HG02678 (cell line): ENCODE measurements around the gene RIT2.

Experiments used
- ATAC-seq: cut with Tn5 transposase; IDR thresholded peaks from one replicate; pipeline ENCODE4 v1.9.1; 2021; ENCODE audit warnings: mild to moderate bottlenecking, moderate library complexity; ENCODE audit not compliant: unreplicated experiment

Gene RIT2

GRCh38 chr18:43092539-43092938, 22.9 kb downstream of the RIT2 start:
- ATAC-seq = no peak

GRCh38 chr18:43081396-43081795, 34.1 kb downstream of the RIT2 start:
- no peak for ATAC-seq

DNA sequence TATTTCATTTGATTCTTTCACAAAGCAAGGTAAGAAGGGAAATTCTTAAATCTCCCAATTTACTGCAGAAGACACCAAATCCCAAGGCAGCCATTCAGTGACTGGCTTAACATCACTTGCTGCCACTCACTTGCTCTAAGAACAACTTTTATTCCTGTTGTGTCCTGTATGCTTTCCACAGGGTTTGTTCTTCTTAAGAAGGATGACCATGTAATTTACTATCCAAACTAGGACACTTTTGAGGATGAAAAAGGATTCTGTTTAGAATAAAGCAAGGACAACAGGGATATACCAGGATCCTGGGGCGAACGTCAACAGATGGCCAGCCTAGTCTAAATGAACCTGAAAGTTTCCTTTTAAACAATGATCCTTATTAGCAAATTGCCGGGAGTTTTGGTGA, 34.8 kb downstream of the RIT2 start:
- ATAC-seq = no peak

- no peak for ATAC-seq
Observed at GRCh38 chr18:43079422-43079821, 36.1 kb downstream of the RIT2 start.

GRCh38 chr18:43078478-43079092, 36.9 kb downstream of the RIT2 start:
- ATAC-seq = no peak

DNA sequence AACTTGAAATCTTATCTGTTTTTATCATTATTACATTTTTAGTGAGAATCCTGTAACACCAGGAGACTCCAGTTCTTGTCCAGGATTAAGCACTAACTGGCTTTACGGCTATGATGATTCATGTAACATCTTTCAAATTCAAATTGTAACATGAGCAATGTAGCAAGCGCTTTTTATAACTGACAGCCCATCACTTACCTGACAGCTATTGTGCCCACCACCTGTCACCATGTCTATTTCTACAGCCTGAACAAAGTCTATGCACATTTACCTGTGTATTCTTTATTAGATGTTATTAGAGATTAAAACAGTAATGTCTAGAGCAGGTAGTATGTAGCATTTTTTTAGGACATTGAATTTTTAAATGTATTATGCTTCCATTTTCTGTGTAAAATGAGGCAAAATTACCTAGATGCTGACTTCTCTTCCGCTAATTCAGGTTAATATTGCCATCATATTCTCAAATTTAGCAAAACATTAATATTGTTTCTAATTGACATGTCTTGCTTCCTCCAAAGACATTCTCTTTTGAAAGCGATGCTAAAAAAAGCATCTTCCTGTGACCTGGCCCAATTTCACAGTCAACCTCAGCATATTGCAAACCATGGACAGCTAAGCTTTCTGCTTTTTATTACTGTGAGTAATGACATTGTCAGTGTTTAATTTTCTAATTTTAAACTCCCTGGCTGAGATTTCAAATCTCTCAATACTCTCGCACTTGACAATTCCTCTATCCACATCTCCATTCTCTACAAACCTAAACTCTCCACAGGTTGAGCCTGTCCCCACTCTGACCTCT, 37.8 kb downstream of the RIT2 start:
- ATAC-seq = no peak

DNA sequence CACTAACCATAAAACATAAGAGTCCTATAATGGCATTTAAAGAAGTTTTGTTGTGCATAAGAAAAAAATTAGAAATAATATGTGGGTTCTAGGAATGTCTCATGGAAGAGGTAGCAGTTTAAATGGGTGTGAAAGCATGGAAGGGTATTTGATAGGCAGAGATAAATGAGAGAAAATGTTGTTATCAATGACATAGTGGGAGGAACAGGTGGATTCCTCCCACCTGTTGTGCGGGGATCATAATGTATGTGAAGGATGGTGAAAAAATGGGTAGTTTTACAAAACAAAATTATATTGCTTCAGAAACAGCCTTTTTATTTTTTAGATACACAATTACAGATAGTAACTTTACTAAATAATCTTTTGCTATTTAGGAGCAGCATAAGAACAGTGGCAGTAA, 41.7 kb downstream of the RIT2 start:
- no peak for ATAC-seq

DNA sequence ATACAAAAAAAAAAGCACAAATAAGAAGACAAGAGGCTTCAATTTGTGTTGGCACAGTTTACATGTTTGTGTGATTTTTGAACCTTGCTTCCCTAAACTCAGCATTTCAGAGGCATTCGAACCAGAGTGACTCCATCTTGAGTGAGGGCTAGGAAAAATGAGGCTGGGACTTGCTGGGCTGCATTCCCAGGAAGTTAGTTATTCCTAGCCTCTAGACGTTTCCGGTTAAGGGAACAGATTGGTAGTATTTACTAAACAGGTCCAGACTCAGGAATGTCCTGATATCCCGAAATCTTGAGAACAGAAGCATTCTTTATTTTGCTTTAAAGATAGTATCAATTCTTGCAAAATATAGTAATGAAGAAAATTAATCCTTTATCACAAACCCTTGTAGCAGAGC, 46.7 kb downstream of the RIT2 start:
- no peak for ATAC-seq

GRCh38 chr18:43067570-43067969, 47.9 kb downstream of the RIT2 start:
- ATAC-seq = no peak

DNA sequence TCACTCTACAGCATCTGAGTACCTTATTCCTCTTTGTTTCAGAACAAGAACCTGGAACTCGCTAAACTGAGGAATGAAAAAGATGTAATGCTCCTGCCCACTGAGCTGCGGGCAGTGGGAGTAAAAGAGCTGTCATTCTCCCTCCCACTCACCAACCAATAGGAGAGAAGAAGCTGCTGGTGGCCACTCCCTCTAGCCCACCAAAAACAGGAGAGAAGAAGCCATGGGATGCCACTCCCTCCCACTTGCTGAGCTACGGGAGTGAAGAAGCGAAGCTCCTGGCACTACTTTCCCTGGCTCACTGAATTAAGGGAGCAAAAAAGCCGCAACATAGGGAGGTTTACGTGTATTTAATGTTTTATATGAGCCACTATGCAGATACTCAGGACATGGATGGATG, 53.7 kb downstream of the RIT2 start:
- no peak for ATAC-seq

GRCh38 chr18:43061318-43061717, 54.2 kb downstream of the RIT2 start:
- ATAC-seq = no peak

- no peak for ATAC-seq
Observed at GRCh38 chr18:43060020-43060419, 55.5 kb downstream of the RIT2 start.

DNA sequence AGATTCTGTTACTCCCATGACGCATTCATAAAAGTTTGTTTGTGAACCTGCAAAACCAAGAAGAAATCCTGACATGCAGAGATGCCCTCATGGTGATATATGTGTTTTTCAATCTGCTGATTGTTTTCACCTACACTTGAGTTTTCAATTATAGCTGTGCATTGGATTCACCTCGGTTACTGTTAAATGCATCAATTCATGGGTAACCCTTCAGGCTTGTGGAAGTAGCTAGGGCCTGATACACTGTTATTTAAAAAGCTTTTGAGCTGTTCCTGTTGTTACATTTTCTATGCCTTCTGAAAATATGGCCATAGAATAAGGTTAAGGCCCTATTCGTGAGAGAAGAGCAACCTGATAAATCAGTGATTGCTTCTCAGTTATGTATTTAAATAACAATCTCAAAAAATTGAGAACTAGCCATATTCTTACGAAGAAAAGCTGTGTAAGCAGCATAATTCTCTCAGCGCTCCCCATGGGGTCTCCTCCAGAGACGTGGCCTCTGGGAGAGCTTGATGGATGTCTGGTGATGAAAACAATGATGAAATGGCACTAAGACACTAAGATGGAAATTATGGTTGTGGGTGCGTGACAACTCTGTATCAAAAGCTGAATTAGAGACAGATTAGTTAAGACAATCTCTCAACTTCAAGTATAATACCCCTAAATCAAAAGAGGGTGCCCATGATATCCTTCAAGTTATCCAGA, 60.5 kb downstream of the RIT2 start:
- ATAC-seq = no peak

DNA sequence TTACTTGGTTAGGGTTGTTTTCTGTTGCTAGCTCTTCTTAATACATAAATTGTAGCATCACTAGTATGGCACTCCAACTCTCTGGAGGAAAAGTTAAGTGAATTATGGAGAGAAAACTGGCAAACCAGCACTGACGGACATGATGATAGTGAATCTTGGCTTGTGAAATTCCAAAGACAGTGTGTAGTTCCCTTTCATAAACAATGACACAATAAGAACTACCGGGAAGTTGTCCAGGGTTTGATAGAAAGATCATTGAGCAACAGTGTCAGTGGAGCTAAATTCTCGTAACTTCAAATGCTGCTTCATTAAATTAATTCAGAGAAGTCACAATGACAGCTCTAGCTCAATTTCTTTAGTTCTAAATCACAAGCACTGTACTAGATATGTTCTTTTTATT, 66.5 kb downstream of the RIT2 start:
- no peak for ATAC-seq

GRCh38 chr18:43046322-43046721, 69.2 kb downstream of the RIT2 start:
- ATAC-seq = no peak

DNA sequence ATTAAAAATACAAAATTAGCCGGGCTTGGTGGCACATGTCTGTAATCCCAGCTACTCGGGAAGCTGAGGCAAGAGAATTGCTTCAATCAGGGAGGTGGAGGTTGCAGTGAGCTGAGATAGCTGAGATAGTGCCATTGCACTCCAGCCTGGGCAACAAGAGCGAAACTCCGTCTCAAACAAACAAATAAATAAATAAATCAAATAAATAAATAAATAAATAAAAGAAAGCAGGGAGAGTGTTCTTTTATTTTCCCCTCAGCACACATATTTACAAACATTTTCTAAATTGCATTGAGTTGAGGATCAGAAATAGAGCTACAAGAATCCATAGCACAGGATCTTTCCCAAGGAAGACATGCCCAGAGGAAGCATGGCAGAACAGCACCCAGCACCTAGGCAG, 71.9 kb downstream of the RIT2 start:
- no peak for ATAC-seq

GRCh38 chr18:43040281-43040680, 75.2 kb downstream of the RIT2 start:
- ATAC-seq = no peak

- ATAC-seq = no peak
Observed at GRCh38 chr18:43034683-43035500, 80.6 kb downstream of the RIT2 start.

DNA sequence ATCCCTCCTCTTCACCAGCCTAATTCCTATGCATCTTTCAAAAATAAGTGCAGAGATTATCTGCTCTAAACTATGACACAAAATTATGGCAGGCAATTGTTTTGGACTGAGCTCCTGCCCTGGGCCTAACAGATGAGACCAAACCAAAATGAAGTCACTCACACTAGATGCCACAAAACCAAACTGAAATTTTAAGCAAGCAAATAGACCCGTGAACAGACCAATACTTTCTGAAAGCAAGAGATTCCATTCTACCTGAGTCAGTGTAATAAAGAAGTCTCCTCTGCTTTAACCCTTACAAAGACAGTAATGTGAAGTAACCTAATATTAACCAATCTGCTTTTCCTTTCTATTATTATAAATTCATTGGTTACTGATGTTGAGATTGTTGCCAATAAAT, 84.3 kb downstream of the RIT2 start:
- no peak for ATAC-seq

- ATAC-seq = no peak
Observed at GRCh38 chr18:43029414-43029813, 86.1 kb downstream of the RIT2 start.

DNA sequence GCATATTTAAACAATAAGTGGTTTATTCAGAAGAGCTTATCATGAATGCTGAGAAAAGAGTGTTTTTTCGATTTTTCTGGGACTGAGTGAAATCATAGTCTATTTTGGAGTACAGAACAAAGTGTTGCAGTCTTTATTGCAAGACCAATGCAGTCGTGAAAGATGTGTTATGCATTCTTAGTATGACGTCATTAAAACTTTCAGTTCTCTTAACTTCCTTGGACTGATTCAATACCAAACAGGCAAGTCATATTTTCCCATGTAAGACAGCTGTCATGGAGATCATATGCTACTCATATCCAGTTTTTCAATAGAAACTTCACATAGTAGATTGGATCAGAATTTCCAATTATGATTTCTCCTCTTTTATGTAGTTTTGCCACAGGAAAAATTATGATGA, 92.6 kb downstream of the RIT2 start:
- no peak for ATAC-seq
